Hippocampal formation (tissue), 2 donors: ENCODE data around the gene UBTD1.
"Not testable (repeated sequence)": the region's sequence is repeated elsewhere in the genome, so short reads cannot be mapped to it uniquely, and the experiment has no call there.

Experiments
- DNase-seq, 2 donors: peaks; one replicate each; lab custom pipeline; 2025; lab: John Stamatoyannopoulos, UW

Gene UBTD1, protein sequence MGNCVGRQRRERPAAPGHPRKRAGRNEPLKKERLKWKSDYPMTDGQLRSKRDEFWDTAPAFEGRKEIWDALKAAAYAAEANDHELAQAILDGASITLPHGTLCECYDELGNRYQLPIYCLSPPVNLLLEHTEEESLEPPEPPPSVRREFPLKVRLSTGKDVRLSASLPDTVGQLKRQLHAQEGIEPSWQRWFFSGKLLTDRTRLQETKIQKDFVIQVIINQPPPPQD

DNA sequence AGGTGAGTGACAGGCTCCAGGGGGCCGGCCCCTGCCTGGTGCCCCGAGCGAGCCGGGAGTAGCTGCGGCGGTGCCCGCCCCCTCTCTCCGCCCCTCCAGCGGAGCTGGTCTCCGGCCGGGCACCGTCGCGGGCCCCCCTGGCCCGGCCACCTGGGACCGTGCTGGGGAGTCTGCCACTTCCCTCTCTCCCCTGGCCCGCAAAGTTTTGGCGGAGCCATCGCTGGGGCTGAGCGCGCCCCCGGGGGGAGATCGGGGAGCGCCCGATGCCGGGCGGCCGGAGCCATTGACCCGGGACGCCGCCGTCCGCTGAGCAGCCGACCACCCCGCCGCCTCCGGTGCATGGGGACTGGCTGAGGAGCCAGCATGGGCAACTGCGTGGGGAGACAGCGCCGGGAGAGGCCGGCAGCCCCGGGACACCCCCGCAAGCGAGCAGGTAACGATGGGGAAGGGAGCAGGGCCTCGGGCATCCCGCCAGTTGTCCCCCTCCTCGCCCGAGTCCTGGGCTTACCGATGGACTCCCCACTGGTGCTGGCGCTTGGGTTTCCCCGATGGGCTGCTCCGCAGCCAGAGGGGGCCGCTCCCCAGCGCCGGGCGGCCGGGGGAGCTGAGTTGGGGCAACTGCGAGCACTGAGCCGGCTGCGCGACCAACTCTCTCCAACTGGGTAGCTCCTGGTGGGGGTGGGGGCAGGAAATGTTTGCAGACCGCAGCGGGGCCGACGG is at the start of gene UBTD1:
UBTD1 (plus strand) TSS at position 84 of the 720 bp plus-strand sequence; CDS start at position 364, 280 bp downstream.
- DNase-seq, result no peak

DNA sequence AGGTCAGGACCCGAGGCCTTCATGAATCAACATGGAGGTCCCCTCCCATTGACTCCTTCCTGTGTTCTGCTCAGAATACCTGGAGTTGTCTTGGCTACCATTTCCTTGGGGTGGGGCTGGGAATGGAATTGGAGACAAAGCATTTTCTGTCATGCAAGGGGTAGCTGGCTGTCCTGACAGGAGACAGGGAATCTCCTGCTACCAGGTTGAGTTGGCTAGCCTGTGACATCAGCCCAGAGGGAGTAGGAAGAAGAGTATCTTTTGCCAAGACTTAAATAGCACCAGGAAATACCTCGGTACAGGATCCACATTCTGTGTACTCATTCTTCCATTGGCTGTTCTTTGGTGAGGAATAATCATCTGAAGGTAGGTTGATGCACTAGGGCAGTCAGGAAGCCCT is 47.9 kb upstream of the UBTD1 start:
- no peak for DNase-seq

DNA sequence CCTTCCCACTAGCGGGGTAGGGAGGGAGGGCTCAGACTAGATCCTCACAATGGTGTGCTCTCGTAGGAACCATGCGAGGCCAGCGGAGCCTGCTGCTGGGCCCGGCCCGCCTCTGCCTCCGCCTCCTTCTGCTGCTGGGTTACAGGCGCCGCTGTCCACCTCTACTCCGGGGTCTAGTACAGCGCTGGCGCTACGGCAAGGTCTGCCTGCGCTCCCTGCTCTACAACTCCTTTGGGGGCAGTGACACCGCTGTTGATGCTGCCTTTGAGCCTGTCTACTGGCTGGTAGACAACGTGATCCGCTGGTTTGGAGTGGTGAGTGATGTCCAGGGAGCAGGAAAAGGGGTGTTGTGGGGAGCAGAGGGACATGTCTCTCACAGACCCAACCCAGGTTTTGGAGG is 47.1 kb upstream of the UBTD1 start:
- DNase-seq, result no peak

DNA sequence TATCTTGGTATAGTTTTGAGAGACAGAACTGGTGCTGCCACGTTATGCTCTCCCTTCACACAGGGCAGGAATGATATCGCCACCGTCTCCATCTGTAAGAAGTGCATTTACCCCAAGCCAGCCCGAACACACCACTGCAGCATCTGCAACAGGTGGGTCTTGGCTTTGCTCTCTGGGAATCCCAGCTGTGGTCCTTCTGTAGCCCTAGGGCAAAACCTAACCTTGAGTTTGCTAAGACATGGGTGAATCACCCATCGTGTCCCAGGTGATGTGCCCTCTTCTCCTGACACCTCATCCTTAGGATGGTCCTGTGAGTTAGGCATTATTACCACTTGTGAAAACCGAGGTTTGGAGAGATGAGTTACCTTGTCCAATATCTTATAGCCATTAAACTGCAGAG is 46.4 kb upstream of the UBTD1 start:
- DNase-seq, result no peak

DNA sequence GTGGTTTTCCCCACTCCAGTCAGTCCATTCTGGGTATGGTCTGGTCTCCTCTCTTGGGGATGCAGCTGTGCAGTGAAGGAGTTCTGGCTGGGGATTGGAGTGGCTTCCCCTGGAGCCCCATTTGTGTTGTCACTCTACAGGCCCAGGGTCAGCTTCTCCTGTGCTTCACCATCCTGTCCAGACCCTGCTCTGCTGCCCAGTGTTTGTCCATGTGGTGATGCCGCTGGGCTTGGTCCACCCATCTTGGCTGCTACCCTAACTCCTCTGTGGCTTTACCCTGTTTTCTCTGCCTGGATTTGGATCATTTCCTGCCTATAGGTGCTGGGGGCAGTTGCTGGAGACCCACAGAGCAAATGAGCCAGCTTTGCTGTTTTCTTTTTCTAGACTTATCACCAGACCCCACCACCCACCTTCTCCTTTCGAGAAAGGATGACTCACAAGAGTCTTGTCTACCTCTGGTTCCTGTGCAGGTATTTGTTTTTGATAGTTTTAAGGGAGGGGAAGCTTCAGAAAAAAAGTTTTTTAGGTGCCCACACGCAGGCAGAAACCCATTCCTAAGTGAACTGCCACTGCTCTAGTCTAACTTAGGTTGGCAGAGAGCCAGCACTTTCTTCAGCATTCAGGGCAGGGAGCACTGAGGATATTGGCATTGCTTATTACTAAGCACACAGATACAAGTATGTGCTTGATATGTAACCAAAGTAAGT is 44.2 kb upstream of the UBTD1 start:
- DNase-seq, result no peak

DNA sequence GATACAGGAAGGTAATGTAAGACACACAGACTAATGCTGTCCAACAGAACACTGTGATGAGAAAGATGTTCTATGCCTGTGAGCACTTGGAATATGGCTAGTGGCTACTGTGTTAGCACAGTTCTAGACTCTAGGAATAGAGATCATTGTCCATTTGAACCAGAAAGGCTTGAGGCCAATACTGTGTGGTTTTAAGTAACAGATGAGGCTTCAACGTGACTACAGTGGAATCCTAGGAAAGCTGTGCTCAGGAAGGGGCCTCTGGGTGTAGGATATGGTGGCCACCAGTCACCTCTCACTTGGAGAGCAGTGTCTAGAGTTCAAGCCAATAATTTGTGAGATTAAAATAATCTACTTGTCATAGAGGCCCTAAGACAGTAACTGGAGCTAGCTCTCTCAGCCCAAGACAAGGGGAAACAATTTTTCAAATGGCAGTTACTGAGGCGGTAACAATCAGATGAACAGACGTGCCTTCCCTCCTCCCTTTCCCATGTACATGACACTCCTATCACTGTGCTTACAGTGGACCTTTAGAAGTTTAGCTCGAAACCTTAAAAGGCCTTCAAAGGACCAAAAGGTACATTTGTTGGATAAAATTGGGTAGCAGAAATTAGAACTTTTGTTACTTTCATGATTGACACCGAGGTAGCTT is 42.6 kb upstream of the UBTD1 start:
- no peak for DNase-seq

DNA sequence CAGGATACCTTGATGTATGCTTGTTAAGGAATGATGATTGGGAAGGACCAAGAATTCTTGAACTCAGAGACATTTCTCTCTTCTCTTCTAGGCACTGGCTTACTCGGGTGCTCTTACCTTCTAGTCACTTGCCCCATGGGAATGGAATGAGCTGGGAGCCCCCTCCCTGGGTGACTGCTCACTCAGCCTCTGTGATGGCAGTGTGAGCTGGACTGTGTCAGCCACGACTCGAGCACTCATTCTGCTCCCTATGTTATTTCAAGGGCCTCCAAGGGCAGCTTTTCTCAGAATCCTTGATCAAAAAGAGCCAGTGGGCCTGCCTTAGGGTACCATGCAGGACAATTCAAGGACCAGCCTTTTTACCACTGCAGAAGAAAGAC is 42.0 kb upstream of the UBTD1 start:
- DNase-seq, result no peak

DNA sequence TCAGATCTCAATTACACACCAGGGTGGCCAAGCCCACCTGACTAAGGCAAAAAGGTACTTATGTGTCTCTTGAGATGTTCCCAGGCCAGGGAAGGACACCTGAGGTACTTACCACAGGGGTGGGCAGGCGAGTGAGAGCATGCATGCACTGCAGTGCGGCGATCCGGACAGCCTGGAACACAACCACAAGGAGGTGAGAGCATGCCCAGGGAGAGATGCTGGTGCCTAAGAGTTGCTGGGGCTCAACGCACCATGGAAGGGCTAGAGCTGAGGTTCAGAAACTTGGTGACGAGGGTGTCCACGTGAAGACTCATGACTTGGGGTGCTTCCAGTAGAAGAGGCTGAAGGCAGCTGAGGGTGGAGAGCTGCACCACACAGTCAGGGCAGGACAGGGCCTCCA is 39.6 kb upstream of the UBTD1 start:
- no peak for DNase-seq

DNA sequence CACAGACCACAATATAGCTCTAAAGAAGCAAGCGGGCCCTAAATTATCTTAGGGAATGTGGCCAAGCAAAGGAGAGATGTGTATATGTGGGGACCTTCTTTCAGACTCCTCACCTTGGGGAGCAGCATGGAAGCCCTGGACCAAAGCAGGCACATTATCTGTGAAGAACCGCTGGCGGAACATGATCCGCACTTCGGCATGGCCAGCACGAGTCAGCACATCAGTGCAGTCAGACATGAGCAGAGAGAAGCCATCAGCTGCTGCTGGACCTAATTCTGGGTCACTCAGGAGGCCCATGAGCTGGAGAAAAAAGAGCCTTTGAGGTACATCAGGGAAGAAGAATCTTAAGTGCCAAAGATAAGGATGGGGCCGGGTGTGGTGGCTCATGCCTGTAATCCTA is 38.8 kb upstream of the UBTD1 start:
- DNase-seq, result no peak

DNA sequence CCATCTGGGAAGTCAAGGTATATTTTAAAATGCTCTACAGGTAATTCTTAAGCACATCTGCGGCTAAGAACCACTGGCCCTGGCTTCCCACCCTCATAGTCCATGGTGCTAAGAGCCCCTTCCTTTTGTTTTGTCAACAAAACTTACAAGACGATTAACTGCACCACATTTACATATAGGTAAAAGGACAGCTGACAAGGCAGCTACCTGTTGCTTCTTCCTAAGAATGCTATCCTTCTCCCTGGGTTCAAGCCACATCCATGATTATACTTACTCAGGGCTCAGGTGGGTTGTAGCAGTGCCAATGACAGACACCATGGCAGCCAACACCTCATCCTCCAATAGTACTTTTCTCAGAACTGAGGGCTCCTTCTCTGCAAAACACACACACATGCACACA is 36.4 kb upstream of the UBTD1 start:
- no peak for DNase-seq

DNA sequence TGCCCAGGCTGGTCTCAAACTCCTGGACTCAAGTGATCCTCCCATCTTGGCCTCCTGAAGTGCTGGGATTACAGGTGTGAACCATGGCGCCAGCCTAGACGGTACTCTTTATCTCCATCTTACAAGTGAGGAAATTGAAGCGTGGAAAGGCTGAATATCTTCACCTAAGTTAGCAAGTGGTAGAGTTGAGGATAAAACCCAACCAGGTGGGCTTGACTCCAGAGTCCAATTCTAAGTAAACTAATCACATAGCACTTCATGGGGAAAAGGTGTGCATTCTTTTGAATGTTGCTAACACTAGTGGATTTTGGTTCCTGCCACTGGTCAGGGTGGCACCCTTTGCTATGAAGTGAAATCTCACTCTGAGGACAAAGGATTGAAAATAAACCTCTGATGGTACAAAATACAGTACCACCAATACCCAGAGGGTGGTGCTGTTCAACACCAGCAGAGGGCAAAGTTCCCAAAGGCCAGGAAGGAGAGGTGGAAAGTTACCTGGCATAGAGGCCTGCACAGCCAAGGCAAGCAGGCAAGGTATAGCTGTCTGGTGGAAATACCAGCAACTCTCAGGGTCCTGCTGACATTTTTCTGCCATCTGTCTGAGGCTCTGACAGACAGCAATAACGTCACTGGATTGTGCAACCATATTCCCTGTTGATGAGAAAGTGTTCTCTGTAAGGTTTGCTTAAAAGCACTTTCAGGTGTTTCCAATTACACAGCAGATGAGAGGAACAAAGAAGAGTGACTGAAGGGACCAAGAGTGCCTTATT is 35.2 kb upstream of the UBTD1 start:
- DNase-seq, result peak; percentile 20 to 28

DNA sequence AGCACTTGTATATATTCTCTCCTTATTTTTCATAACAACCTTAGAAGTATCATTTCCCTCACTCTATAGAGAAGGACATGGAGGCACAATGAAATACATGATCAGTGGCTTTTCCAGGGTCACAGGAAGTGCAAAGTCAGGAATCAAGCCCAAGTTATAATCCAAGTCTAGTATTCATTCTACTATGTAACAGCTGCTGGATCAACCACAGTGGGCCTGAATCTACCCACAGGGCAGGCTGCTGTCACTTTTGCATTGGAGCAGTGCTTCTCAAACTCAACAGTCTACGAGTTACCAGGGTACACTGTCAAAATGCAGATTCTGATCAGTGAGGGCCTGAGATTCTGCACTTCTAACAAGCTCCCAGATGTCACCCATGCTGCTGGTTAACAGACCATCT is 34.5 kb upstream of the UBTD1 start:
- no peak for DNase-seq

DNA sequence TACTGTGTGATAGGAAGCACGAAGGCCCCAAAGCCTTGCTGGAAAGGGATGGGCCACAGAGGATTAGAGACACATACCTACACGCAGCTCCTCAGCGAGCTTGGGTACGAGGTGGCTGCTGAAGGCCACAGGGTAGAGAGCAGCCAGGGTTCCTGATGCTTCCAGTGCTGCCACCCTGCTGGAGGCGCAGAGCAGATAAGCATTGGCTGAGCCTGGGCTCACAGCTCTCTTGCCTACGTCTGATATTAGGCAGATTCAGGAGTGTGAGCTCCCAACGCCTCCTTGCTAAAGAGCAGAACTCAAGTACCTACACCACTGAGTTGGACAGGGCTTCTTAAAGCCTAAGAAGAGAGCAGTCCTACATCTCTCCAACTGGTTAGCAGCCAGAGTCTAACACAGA is 32.7 kb upstream of the UBTD1 start:
- DNase-seq, result no peak

DNA sequence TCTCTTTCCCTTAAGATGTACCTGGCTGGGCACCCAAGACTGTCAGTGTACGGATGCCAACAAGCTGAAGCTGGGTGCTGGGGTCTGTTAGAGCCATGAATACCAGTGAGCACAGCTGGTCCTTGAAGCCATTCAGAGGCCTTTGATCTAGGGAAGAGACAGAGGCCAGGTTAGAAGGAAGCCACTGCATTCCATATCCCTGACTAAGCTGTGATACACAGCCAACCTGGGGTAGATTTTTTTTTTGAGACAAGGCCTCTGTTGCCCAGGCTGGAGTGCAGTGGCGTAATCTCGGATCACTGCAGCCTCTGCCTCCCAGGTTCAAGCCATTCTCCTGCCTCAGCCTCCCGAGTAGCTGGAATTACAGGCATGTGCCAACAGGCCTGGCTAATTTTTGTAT is 32.0 kb upstream of the UBTD1 start:
- no peak for DNase-seq

DNA sequence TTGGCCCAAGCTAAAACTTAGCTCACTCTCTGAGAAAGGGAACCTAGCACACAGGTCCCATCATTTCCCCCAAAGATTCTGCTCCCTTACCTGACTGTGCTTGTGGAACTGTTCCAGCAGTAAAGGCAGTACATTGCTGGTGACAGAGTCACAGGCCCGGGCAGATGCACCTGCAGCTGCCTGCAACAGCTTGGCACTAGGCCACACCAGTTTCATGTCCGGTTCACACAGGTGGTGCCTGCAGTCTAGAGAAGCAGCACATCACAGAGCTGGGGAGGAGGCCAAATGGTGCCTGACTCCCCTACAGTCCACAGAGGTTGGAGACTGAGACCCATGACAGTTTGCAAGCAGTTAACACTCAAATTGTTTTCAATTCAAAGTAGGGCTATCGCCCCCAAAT is 30.6 kb upstream of the UBTD1 start:
- DNase-seq, result no peak

DNA sequence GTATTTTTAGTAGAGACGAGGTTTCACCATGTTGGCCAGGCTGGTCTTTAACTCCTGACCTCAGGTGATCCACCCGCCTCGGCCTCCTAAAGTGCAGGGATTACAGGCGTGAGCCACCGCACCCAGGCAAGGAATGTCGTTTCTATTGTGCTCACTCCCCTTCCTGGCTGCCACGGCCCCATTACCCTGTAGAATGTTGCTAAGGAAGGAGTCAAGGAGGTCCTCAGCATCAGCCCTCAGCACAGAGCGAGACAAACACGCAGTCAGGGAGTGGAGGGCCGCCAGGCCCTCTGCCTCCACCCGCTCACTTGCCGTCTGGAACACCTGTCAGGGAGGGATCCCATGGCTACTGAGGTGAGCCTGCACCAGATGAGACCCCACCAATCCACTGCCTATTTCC is 29.9 kb upstream of the UBTD1 start:
- not testable (repeated sequence) for DNase-seq

DNA sequence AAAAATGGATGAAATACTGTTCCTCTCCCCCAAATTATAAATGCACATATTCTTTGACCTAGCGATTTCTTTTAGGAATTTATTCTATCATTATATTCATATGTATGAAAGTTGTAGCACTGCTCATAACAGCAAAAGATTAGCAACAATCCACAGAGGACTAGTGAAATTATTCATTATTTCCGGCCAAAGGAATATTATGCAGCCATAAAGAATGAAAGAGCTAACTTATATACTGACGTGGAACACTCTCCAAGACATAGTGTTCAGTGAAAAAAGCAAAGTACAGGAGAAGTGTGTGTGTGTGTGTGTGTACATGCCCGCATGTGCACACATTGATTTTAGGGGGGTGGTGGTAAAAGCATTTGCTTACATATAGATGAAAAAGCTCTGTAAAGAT is 23.8 kb upstream of the UBTD1 start:
- no peak for DNase-seq

DNA sequence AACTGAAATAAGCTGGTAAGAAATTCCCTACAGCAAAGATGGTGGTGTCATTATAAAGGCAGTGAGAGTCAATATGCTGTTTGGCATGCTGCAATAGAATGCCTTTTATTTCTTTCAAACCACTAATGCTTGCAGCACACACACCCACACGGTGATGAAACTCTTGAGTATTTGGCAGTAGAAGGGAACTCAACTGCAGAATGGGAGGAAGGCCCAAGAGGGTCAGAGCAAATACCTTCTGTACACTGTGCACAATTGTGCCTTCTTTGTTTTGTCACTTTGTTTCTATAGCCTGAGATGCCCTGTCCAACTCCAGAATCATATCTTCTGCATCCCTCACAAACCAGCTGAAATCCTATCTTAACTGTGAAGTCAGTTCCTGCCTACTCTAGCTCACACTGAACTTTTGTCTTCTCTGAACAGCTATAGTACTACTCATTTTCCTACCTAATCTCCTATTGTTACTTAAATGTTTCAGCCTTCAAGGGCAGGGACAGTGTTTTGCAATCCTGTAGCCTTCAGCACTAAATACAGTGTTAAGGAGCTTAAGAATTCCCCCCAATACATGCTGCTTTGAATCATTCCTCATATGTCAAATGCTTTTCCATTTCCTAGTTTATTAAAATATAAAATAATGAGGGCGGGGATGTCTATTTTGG is 22.7 kb upstream of the UBTD1 start:
- no peak for DNase-seq

DNA sequence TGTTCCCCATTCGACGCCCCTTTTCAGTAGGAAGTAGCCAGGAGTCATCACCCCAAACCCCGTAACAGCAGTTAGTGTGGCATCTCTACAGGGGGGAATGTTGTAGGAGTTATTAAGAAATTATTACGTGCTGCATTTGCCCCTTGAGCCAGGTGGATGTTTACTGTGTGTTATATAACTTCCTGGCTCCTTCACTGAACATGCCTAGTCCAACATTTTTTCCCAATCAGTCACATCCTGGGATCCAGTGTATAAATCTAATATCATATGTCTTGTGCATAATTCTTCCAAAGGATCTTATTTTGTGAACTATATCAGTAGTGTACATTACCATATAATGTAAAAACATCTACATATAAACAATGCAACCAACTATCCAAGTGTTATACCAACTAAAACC is 19.3 kb upstream of the UBTD1 start:
- not testable (repeated sequence) for DNase-seq

DNA sequence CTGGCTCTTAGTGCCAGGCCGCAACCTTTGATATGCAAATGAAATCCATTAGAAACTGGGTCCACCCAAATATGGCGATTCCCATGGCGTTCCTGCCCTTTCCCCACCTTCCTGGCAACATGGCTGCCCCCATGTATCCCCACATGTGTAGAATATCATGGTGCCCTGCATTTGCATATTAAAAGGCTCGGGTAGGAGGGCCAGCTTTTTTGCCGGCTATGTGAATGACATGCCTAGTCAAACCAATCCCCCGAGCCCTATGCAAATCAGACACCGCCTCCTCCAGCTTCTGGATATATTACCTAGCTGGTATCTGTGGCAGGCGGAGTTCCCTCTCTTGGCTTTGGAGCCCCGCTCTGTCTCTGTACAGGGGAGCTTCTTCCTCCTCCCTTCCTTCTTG is 18.8 kb upstream of the UBTD1 start:
- DNase-seq, result no peak

DNA sequence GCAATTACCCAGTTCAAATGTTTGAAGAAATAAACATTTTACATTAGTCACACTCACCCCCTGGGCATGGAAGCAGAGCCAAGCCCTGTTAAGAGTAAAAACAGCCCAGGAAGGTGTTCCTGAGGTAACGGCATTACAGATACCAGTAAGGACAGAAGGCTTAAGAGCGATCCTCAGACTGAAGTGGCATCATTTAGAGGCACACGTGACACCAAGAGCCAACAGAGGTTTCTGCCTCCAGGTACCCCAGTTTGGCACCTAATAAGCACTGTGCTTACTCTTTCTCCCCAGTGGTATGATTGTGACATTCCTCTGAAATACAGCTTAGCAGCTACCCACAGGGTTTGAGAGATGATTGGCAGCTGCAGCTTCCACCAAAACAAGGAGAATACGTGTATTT is 17.7 kb upstream of the UBTD1 start:
- DNase-seq, result no peak

DNA sequence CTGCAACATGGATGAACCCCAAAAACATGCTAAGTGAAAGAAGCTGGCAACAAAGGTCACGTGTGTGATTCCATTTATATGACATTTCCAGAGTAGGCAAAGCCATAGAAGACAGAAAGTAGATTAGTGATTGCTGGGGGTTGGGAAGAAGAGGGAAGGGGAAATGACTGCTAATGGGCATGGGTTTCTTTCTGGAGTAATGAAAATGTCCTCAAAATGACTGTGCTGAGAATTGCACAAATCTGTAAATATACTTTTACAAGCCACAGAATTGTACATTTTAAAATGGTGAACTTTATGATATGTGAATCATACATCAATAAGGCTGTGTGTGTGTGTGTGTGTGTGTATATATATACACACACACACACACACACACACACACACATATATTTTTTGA is 16.3 kb upstream of the UBTD1 start:
- DNase-seq, result no peak
